GM21360 (cell line): ENCODE data around the gene DYNC1I1.
"Not testable (repeated sequence)": the region's sequence is repeated elsewhere in the genome, so short reads cannot be mapped to it uniquely, and the experiment has no call there.

Experiments
- ATAC-seq: cut with Tn5 transposase; IDR thresholded peaks from one replicate; pipeline ENCODE4 v1.9.1; 2021; ENCODE audit warnings: mild to moderate bottlenecking, moderate library complexity; ENCODE audit not compliant: unreplicated experiment

DYNC1I1 gene

GRCh38 chr7:95905167-95905566 is 132.8 kb downstream of the DYNC1I1 start:
- ATAC-seq: no peak

GRCh38 chr7:95906851-95907250 is 134.5 kb downstream of the DYNC1I1 start:
- no peak for ATAC-seq

DNA sequence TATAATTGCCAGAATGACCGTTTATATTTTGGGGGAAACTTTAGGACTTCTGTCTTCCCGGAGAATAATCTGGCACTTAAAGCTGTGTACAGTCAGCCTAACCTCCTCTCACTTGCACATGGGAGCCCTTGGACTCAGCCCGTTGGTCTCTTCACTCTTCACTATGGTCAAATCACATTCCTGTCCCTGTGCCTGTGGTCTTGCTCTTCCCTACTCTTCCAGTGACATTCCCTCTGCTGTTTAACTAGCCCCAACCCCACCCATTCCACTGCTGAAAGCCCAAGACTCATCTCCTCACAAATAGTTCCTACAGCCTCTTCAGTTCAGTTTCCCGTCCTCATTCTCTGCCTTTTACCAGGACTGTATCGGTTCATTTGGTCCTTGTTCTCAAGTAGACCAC is 135.0 kb downstream of the DYNC1I1 start:
- ATAC-seq: no peak

GRCh38 chr7:95908499-95908898 is 136.1 kb downstream of the DYNC1I1 start:
- no peak for ATAC-seq

GRCh38 chr7:95910341-95910740 is 138.0 kb downstream of the DYNC1I1 start:
- no peak for ATAC-seq

DNA sequence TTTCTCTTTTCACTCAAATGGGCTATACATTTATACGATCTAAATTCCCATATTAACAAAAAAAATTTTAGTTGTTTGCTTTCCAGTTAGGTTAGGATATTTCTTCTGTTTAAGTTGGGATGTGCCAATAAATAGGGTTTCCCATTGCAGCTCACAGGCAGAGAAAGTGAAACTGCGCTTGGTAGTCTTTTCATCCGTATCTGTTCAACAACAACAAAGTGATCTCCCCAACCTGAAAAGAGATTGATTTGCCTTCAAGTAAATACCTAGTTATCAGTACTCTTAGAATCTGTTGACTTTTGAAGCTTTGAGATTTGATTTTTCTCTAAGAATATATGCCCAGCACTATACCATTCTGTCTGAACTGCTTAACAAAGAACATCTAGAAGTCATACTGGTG is 143.4 kb downstream of the DYNC1I1 start:
- ATAC-seq: no peak

DNA sequence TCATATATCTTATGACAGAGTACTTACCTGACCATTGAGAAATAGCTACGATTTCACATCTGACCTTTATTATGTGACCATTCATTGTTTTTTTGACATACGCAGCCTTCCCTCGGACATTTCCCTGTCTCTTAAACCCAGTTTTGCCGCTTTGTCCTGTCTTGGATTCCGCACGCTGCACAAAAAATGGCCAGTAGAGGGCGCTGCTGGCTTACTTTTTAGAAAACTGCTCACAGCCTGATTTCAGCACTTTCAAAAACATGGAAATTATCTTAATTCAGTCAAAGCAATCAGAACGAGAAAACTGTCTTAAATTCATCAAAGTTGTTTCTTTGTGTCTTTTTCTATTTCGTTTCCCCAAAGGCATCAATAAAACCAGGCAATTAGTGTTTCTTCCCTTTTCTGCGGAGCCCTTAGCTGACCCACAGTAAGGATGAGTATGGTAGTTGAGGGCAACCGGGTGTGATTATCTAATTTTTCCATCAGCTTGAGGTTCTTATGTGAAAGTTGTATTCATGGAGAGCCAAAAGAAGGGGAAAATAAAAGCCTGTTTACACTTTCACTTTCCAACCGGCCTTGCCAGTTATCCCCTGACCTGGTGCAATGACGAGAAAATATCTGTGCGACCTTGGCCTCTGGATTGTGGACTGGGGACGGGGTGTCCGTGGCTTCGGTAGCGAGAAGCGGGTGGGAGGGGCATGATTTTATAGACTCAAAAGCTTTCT is 144.4 kb downstream of the DYNC1I1 start:
- ATAC-seq: peak; percentile 83

- no peak for ATAC-seq
Measured at GRCh38 chr7:95917634-95918033, 145.3 kb downstream of the DYNC1I1 start.

DNA sequence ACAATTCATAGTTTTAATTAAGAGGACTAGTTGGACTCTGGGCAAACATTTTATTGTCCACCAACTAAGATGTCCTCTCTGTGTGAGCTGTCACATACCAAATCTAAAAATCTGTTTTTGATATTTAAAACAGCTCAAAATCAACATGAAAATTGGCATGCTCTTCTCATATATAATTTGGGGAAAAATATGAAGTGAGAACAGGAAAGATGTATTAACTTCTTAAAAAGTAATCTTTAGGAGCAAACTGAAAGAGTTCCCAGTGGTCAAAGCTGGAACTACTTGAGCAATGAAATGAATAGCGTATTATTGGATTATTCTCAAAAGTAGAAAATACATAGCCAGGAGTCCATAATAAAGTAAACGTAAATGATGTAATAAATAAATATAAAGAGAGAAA is 147.2 kb downstream of the DYNC1I1 start:
- ATAC-seq: no peak

DNA sequence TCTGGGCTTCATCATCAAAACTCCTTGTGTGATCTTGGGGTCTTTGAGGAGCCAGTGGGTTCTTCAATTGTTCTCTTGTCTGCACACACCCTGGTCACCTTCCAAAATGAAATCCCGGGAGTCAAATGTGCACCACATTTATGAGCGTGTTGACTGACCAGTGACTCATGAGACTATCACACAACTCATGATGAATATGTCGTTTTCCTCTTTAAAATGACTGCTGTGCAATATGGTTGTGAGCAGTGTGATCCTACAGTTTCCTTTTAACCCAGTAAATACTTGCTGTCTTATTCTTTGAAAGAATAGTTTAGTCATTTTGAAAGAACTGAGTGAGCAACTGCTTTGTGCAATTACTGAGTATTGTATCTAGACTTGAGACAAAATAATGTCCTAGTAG is 149.2 kb downstream of the DYNC1I1 start:
- ATAC-seq: no peak

DNA sequence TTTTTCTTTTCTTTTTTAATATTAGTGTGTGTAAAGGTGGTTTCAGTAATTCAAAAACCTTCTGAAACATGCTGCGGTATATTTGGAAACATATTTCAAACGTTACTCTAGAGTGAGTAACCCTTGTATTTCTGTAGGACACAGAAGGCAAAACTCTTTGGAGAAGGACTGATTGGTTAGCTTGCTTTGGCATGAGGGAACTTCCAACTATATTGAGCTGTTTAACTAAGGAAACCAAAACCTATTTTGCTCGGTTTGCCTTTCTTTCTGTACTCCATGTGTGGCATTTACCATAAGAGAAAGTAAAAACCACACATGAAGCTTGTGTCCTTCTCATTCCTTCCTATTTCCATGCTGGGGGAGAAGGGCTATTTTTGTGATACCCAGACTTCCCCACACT is 149.8 kb downstream of the DYNC1I1 start:
- ATAC-seq: no peak

GRCh38 chr7:95925236-95925635 is 152.9 kb downstream of the DYNC1I1 start:
- no peak for ATAC-seq

DNA sequence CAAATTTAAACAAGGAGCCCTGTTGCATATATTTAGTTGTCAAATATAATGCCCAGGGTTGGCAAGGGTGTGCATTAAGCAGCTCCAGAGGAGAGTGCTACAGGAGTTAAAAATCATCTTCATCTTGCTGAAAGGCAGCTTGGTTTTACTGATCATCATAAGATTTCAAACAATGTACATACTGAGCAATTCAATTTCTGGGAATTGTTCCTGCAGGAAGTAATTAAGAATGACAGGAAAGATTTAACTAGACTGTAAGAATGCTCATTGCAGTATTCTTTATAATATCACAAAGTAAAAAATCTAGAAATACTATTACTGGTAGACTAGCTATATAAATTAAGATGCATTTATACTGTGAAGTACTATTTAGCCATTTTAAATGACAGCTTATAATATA is 153.6 kb downstream of the DYNC1I1 start:
- no peak for ATAC-seq

DNA sequence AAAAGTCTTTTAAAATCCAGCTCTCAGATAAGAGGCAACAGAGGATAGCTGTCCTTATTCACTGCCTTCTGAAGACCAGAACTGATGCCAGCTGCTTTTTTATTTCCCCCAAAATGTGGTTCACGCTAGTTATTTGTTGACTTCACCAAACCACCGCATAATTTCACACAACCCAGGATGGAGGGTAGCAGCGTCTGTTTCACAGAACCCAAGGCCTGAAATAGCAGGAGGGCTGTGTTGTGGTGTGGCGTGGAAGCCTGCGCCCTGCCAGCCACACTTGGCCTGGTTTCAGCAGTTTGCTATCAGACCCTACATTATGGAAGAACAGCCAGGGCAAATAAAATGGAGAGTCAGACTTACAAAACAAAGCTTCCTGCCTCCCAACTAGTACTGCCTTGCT is 155.4 kb downstream of the DYNC1I1 start:
- ATAC-seq: no peak

DNA sequence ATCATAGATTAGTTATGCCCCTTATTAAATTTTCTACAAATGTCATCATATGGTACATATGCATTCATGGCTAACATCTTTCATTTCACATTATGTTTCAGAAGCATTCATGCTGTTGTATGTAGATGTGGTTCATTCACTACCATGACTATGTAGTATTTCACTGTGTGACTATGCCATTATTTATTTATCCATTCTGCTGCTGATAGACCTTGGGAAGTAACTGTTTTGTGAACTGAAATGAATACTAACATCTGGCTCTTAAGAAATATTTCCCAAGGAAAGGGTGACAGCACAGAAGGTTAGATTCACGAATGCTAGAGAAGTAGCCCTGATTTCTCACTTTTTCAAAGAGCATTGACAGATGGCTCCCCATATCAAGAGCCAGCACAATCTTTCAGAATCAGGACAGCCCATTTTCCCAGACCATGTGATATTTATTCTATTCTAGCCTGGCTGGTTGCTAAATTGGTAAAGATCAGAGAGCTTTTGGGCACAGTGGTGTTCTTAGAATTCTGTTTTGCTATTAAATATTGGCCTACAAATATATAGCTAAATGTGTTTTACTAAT is 157.4 kb downstream of the DYNC1I1 start:
- no peak for ATAC-seq

- no peak for ATAC-seq
Measured at GRCh38 chr7:95931460-95932232, 159.3 kb downstream of the DYNC1I1 start.

GRCh38 chr7:95933618-95934017 is 161.3 kb downstream of the DYNC1I1 start:
- ATAC-seq: no peak

- not testable (repeated sequence) for ATAC-seq
Measured at GRCh38 chr7:95944867-95945266, 172.5 kb downstream of the DYNC1I1 start.

GRCh38 chr7:95950698-95951097 is 178.3 kb downstream of the DYNC1I1 start:
- no peak for ATAC-seq

GRCh38 chr7:95951531-95951930 is 179.2 kb downstream of the DYNC1I1 start:
- no peak for ATAC-seq

GRCh38 chr7:95951997-95952795 is 179.8 kb downstream of the DYNC1I1 start:
- no peak for ATAC-seq
